ENCODE results near the gene PAH.

PAH gene

GRCh38 chr12:102950107-102950949 lies 33.3 kb upstream of the PAH start:
- no peak for DNase-seq (ENCODE audit: low read depth)

GRCh38 chr12:102948941-102949352 lies 31.9 kb upstream of the PAH start:
- DNase-seq (ENCODE audit: low read depth), result peak; percentile 39

GRCh38 chr12:102946042-102946441 lies 29.0 kb upstream of the PAH start:
- DNase-seq (ENCODE audit: low read depth), result no peak

GRCh38 chr12:102939670-102940222 lies 22.7 kb upstream of the PAH start:
- DNase-seq (ENCODE audit: low read depth), result no peak

- no peak for DNase-seq (ENCODE audit: low read depth)
These were observed 22.0 kb upstream of the PAH start for GRCh38 chr12:102939059-102939458.

- DNase-seq (ENCODE audit: low read depth), result no peak
These were observed 16.1 kb upstream of the PAH start for GRCh38 chr12:102933168-102933567.

GRCh38 chr12:102927220-102927619 lies 10.2 kb upstream of the PAH start:
- no peak for DNase-seq (ENCODE audit: low read depth)

- DNase-seq (ENCODE audit: low read depth), result no peak
These were observed 4.2 kb upstream of the PAH start for GRCh38 chr12:102921240-102921639.

- no peak for DNase-seq (ENCODE audit: low read depth)
These were observed 3.2 kb upstream of the PAH start for GRCh38 chr12:102920271-102920670.

- DNase-seq (ENCODE audit: low read depth), result no peak
These were observed 1.8 kb upstream of the PAH start for GRCh38 chr12:102918840-102919239.

- DNase-seq (ENCODE audit: low read depth), result no peak
These were observed 605 bp downstream of the PAH start for GRCh38 chr12:102916252-102917025.

- DNase-seq (ENCODE audit: low read depth), result no peak
These were observed 3.4 kb downstream of the PAH start for GRCh38 chr12:102913453-102914226.

- no peak for DNase-seq (ENCODE audit: low read depth)
These were observed 4.8 kb downstream of the PAH start for GRCh38 chr12:102912258-102912657.

- DNase-seq (ENCODE audit: low read depth), result no peak
These were observed 5.7 kb downstream of the PAH start for GRCh38 chr12:102911320-102911719.

GRCh38 chr12:102910792-102911191 lies 6.3 kb downstream of the PAH start:
- no peak for DNase-seq (ENCODE audit: low read depth)

- no peak for DNase-seq (ENCODE audit: low read depth)
These were observed 6.9 kb downstream of the PAH start for GRCh38 chr12:102910137-102910536.

- no peak for DNase-seq (ENCODE audit: low read depth)
These were observed 9.1 kb downstream of the PAH start for GRCh38 chr12:102907918-102908317.

- no peak for DNase-seq (ENCODE audit: low read depth)
These were observed 11.8 kb downstream of the PAH start for GRCh38 chr12:102905229-102905628.

GRCh38 chr12:102903337-102904007 lies 13.6 kb downstream of the PAH start:
- no peak for DNase-seq (ENCODE audit: low read depth)

- no peak for DNase-seq (ENCODE audit: low read depth)
These were observed 15.0 kb downstream of the PAH start for GRCh38 chr12:102902093-102902492.

GRCh38 chr12:102900389-102900788 lies 16.7 kb downstream of the PAH start:
- no peak for DNase-seq (ENCODE audit: low read depth)

- no peak for DNase-seq (ENCODE audit: low read depth)
These were observed 21.0 kb downstream of the PAH start for GRCh38 chr12:102896067-102896466.
